H9 (cell line): ENCODE results near the gene DNAJB6. TPM values are rescaled to one million over a fixed set of nuclear protein-coding genes. Genes with fewer than 3 reads are reported as not detected.

Source experiments
- DNase-seq: peaks from one replicate; pipeline ENCODE4 v3.0.0-alpha.2; 2017
- H2AFZ ChIP-seq: one replicate; pipeline ENCODE4 v1.6.1; 2013; ENCODE audit warnings: mild to moderate bottlenecking, low read length, control low read depth, moderate library complexity
- H2AK5ac ChIP-seq: 2 replicates; pipeline ENCODE4 v1.6.1; 2013; ENCODE audit warnings: low read length, control low read depth, mixed read lengths; ENCODE audit not compliant: insufficient read length
- H2BK120ac ChIP-seq: one replicate; pipeline ENCODE4 v1.6.1; 2013; ENCODE audit warnings: low read depth, mild to moderate bottlenecking, low read length, control low read depth, inconsistent platforms; ENCODE audit not compliant: poor library complexity, severe bottlenecking
- H2BK12ac ChIP-seq: 2 replicates; pipeline ENCODE4 v1.6.1; 2013; ENCODE audit warnings: low read length, control low read depth, mixed read lengths, low read depth; ENCODE audit not compliant: insufficient read length
- H2BK15ac ChIP-seq: 2 replicates; pipeline ENCODE4 v1.6.1; 2013; ENCODE audit warnings: low read depth, low read length, control low read depth
- H2BK20ac ChIP-seq: one replicate; pipeline ENCODE4 v1.6.1; 2013; ENCODE audit warnings: low read depth, mild to moderate bottlenecking, low read length, control low read depth, inconsistent platforms; ENCODE audit not compliant: poor library complexity, severe bottlenecking
- H2BK5ac ChIP-seq: 2 replicates; pipeline ENCODE4 v1.6.1; 2013; ENCODE audit warnings: low read length, control low read depth, mixed read lengths; ENCODE audit not compliant: insufficient read length
- H3K14ac ChIP-seq: 2 replicates; pipeline ENCODE4 v1.6.1; 2013; ENCODE audit warnings: low read length, control low read depth; ENCODE audit not compliant: insufficient read depth
- H3K18ac ChIP-seq: 2 replicates; pipeline ENCODE4 v1.6.1; 2013; ENCODE audit warnings: low read depth, mild to moderate bottlenecking, mixed read lengths, low read length, control low read depth; ENCODE audit not compliant: insufficient read length
- H3K23ac ChIP-seq: 2 replicates; pipeline ENCODE4 v1.6.1; 2013; ENCODE audit warnings: low read length, control low read depth, mixed read lengths, low read depth; ENCODE audit not compliant: insufficient read length
- H3K23me2 ChIP-seq: 2 replicates; pipeline ENCODE4 v1.6.1; 2013; ENCODE audit warnings: low read depth, mild to moderate bottlenecking, mixed read lengths, low read length, control low read depth; ENCODE audit not compliant: insufficient read length, poor library complexity, severe bottlenecking
- H3K27ac ChIP-seq: 2 replicates; pipeline ENCODE4 v1.5.1; 2013; ENCODE audit warnings: low read length, control low read depth, mixed read lengths, low read depth; ENCODE audit not compliant: insufficient read length
- H3K27me3 ChIP-seq: 2 replicates; pipeline ENCODE4 v1.6.1; 2013; ENCODE audit warnings: low read length, control low read depth, inconsistent platforms; ENCODE audit not compliant: insufficient read depth
- H3K4ac ChIP-seq: 2 replicates; pipeline ENCODE4 v1.6.1; 2013; ENCODE audit warnings: low read depth, mild to moderate bottlenecking, control low read depth, inconsistent platforms, low read length, moderate library complexity
- H3K4me1 ChIP-seq: 2 replicates; pipeline ENCODE4 v1.6.1; 2013; ENCODE audit warnings: low read length, control low read depth, inconsistent platforms; ENCODE audit not compliant: insufficient read depth
- H3K4me2 ChIP-seq: 2 replicates; pipeline ENCODE4 v1.6.1; 2013; ENCODE audit warnings: low read length, control low read depth, mixed read lengths; ENCODE audit not compliant: insufficient read length, insufficient read depth
- H3K56ac ChIP-seq: 2 replicates; pipeline ENCODE4 v1.6.1; 2013; ENCODE audit warnings: low read depth, mild to moderate bottlenecking, mixed read lengths, low read length, control low read depth; ENCODE audit not compliant: insufficient read length
- H3K79me1 ChIP-seq: 2 replicates; pipeline ENCODE4 v1.6.1; 2013; ENCODE audit warnings: low read depth, mild to moderate bottlenecking, moderate library complexity, low read length, control low read depth, inconsistent platforms; ENCODE audit not compliant: insufficient read depth, poor library complexity, severe bottlenecking
- H3K79me2 ChIP-seq: 2 replicates; pipeline ENCODE4 v1.6.1; 2013; ENCODE audit warnings: low read length, control low read depth, inconsistent platforms; ENCODE audit not compliant: insufficient read depth
- H3K9ac ChIP-seq: 2 replicates; pipeline ENCODE4 v1.6.1; 2013; ENCODE audit warnings: low read length, control low read depth, mixed read lengths; ENCODE audit not compliant: insufficient read length; ENCODE audit errors: extremely low read depth
- H3K9me3 ChIP-seq: one replicate; pipeline ENCODE4 v1.6.1; 2013; ENCODE audit warnings: low read depth, low read length, inconsistent platforms; ENCODE audit not compliant: control insufficient read depth
- H3T11ph ChIP-seq: one replicate; pipeline ENCODE4 v1.6.1; 2013; ENCODE audit warnings: mild to moderate bottlenecking, low read length, control low read depth, inconsistent platforms
- H4K20me1 ChIP-seq: one replicate; pipeline ENCODE4 v1.6.1; 2013; ENCODE audit not compliant: control insufficient read depth, insufficient read length, insufficient read depth
- H4K5ac ChIP-seq: 2 replicates; pipeline ENCODE4 v1.6.1; 2013; ENCODE audit warnings: low read depth, mild to moderate bottlenecking, mixed read lengths, low read length, control low read depth; ENCODE audit not compliant: insufficient read length
- H4K8ac ChIP-seq: replicated peaks from 2 replicates; pipeline ENCODE4 v1.6.1; 2013; ENCODE audit warnings: low read length, control low read depth, mixed read lengths, low read depth; ENCODE audit not compliant: insufficient read length
- H4K91ac ChIP-seq: 2 replicates; pipeline ENCODE4 v1.6.1; 2013; ENCODE audit warnings: low read depth, mild to moderate bottlenecking, moderate library complexity, mixed read lengths, low read length, control low read depth; ENCODE audit not compliant: insufficient read length
- H3K27ac Mint-ChIP-seq, 3 experiments: 2 replicates in 2 of 3; 3 replicates in 1 of 3; pipeline ENCODE4 v1.8.0; 2020 to 2021; ENCODE audit warnings: mixed read lengths in 3 of 3, mild to moderate bottlenecking in 1 of 3, moderate library complexity in 1 of 3
- H3K27me3 Mint-ChIP-seq: 2 replicates; pipeline ENCODE4 v1.8.0; 2021; ENCODE audit warnings: low read depth, mild to moderate bottlenecking, moderate library complexity, mixed read lengths
- H3K36me3 Mint-ChIP-seq, 3 experiments: 2 replicates in 2 of 3; 3 replicates in 1 of 3; pipeline ENCODE4 v1.8.0; 2020 to 2021; ENCODE audit warnings: low read depth in 3 of 3, mixed read lengths in 3 of 3; ENCODE audit not compliant: insufficient read depth in 1 of 3
- H3K4me1 Mint-ChIP-seq, 2 experiments: 2 replicates each; pipeline ENCODE4 v1.8.0; 2020; ENCODE audit warnings: mixed read lengths in 2 of 2
- H3K4me3 Mint-ChIP-seq, 2 experiments: 2 replicates in 1 of 2; 3 replicates in 1 of 2; pipeline ENCODE4 v1.8.0; 2020 to 2021; ENCODE audit warnings: mild to moderate bottlenecking in 2 of 2, mixed read lengths in 2 of 2, moderate library complexity in 1 of 2
- H3K9me3 Mint-ChIP-seq, 2 experiments: 2 replicates in 1 of 2; 3 replicates in 1 of 2; pipeline ENCODE4 v1.8.0; 2020; ENCODE audit warnings: mild to moderate bottlenecking in 2 of 2, mixed read lengths in 2 of 2, moderate library complexity in 1 of 2
- WGBS: extraction: QIAGEN DNeasy Blood & Tissue Kit; methylation state at CpG from one replicate; pipeline ENCODE4 v1.1.7; 2013; ENCODE audit warnings: missing lambda C conversion rate, low lambda C conversion rate, mixed read lengths; ENCODE audit not compliant: insufficient read length; ENCODE audit errors: extremely low coverage; 5-methylcytosine and 5-hydroxymethylcytosine counted together
- total RNA-seq: library from RNA; stranded (reverse); gene quantifications from 2 replicates; pipeline ENCODE4 v1.2.1, GENCODE V29; 2021
- TF ChIP-seq, protein P1 (sequence below): fragments of 200-600 bp; sonication (generic); conservative IDR thresholded peaks from 3 replicates; pipeline ENCODE4 v1.8.0; 2021; ENCODE audit warnings: antibody characterized with exemption, mild to moderate bottlenecking

Gene DNAJB6
- total RNA-seq, 1 experiment from 2014 or later: 215 TPM

GRCh38 chr7:157419035-157419293 lies 82.2 kb downstream of the DNAJB6 start:
- H3K79me1 ChIP-seq: peaks cover 5% of the 10 kb centered on the region
- no peak for DNase-seq
- no peak overlapping the region for H2BK120ac ChIP-seq
- no peak overlapping the region for H2AFZ ChIP-seq
- no peak overlapping the region for H2BK5ac ChIP-seq
- no peak overlapping the region for H3K18ac ChIP-seq
- no peak overlapping the region for H3K9ac ChIP-seq
- Mint-ChIP-seq H3K4me1 (peaks cover 2 to 5% of the 10 kb centered on the region in 2 experiments; a peak in 2 of 4 replicates), H3K27ac (no peak overlapping the region), H3K4me3 (no peak overlapping the region), H3K36me3 (peaks cover 25 to 55% (median 34%) of the 10 kb centered on the region in 3 experiments; a peak in 6 of 7 replicates), H3K9me3 (no peaks in the 10 kb centered on the region), H3K27me3 (no peaks in the 10 kb centered on the region)
- no peak overlapping the region for H2BK12ac ChIP-seq
- no peak overlapping the region for H3K56ac ChIP-seq
- no peaks in the 10 kb centered on the region for H3K27me3 ChIP-seq
- no peaks in the 10 kb centered on the region for H3K9me3 ChIP-seq
- H2BK20ac ChIP-seq: no peak overlapping the region
- H2BK15ac ChIP-seq: no peak overlapping the region
- no peak overlapping the region; the same call in 1 of the 2 replicates for H3K14ac ChIP-seq
- H4K20me1 ChIP-seq: no peaks in the 10 kb centered on the region
- no peak overlapping the region for H2AK5ac ChIP-seq
- H3T11ph ChIP-seq: no peak overlapping the region
- TF ChIP-seq, protein P1, sequence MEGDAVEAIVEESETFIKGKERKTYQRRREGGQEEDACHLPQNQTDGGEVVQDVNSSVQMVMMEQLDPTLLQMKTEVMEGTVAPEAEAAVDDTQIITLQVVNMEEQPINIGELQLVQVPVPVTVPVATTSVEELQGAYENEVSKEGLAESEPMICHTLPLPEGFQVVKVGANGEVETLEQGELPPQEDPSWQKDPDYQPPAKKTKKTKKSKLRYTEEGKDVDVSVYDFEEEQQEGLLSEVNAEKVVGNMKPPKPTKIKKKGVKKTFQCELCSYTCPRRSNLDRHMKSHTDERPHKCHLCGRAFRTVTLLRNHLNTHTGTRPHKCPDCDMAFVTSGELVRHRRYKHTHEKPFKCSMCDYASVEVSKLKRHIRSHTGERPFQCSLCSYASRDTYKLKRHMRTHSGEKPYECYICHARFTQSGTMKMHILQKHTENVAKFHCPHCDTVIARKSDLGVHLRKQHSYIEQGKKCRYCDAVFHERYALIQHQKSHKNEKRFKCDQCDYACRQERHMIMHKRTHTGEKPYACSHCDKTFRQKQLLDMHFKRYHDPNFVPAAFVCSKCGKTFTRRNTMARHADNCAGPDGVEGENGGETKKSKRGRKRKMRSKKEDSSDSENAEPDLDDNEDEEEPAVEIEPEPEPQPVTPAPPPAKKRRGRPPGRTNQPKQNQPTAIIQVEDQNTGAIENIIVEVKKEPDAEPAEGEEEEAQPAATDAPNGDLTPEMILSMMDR: no peak
- H4K8ac ChIP-seq: no peak overlapping the region
- H3K4ac ChIP-seq: no peak overlapping the region
- no peaks in the 10 kb centered on the region for H3K23me2 ChIP-seq
- H3K4me2 ChIP-seq: no peak overlapping the region
- no peak overlapping the region for H3K23ac ChIP-seq
- H3K4me1 ChIP-seq: no peaks in the 10 kb centered on the region
- no peak overlapping the region for H4K5ac ChIP-seq
- no peak overlapping the region for H4K91ac ChIP-seq
- H3K79me2 ChIP-seq: no peaks in the 10 kb centered on the region; the same call in 1 of the 2 replicates
- WGBS: no CpG with 5 or more reads among the region's 8 CpGs
- H3K27ac ChIP-seq: no peak overlapping the region
